Keratinocyte (primary cell): ENCODE data around the gene PAPPA2.

ENCODE experiments used
- EZH2 ChIP-seq: IDR thresholded peaks from one replicate; pipeline ENCODE4 v1.6.1; 2012; ENCODE audit warnings: inconsistent platforms, mild to moderate bottlenecking, low read length, moderate library complexity
- TF ChIP-seq, protein P1 (sequence below), 3 experiments: IDR thresholded peaks in 1 of 3; conservative IDR thresholded peaks in 1 of 3; optimal IDR thresholded peaks in 1 of 3; 2 replicates in 2 of 3; 3 replicates in 1 of 3; pipeline versions ENCODE3 to v1.5.1; 2011; ENCODE audit warnings: low read length in 3 of 3, mild to moderate bottlenecking in 3 of 3, moderate library complexity in 2 of 3, control low read depth in 1 of 3, inconsistent platforms in 1 of 3; ENCODE audit not compliant: insufficient read depth in 2 of 3; ENCODE audit errors: extremely low read depth in 1 of 3

DNA sequence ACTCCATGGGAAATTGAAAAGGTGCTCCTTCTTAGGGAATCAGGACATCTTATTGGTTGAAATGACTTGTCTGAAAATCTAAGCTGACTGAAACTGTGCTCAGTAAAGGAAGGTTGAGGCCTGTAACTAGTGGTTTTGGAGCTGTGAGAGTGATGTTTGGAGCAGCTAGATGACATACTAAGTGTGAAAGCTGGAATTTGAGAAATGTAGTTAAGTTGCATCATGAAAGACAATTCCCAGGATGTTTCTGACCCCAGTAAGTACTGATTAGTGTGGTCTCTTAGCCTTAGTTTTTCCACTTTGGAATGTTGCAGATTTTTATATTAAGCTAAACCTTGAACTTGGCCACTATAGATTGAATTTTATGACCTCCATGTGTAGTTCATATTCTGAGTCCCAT is 154.9 kb downstream of the PAPPA2 start:
- TF ChIP-seq, protein P1, sequence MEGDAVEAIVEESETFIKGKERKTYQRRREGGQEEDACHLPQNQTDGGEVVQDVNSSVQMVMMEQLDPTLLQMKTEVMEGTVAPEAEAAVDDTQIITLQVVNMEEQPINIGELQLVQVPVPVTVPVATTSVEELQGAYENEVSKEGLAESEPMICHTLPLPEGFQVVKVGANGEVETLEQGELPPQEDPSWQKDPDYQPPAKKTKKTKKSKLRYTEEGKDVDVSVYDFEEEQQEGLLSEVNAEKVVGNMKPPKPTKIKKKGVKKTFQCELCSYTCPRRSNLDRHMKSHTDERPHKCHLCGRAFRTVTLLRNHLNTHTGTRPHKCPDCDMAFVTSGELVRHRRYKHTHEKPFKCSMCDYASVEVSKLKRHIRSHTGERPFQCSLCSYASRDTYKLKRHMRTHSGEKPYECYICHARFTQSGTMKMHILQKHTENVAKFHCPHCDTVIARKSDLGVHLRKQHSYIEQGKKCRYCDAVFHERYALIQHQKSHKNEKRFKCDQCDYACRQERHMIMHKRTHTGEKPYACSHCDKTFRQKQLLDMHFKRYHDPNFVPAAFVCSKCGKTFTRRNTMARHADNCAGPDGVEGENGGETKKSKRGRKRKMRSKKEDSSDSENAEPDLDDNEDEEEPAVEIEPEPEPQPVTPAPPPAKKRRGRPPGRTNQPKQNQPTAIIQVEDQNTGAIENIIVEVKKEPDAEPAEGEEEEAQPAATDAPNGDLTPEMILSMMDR (optimal IDR thresholded peaks at IDR 0.05 in 1 of 3, IDR thresholded peaks at IDR 0.05 in 1 of 3, conservative IDR thresholded peaks at IDR 0.05 in 1 of 3; ENCODE audit: extremely low read depth in 1 of 3, insufficient read depth in 2 of 3, low read length in 3 of 3) = no peak
- no peak for TF ChIP-seq EZH2
